ENCODE data around the gene MIPEP.

GRCh38 chr13:23868521-23868920 is 20.7 kb downstream of the MIPEP start:
- TF ChIP-seq, protein P1, sequence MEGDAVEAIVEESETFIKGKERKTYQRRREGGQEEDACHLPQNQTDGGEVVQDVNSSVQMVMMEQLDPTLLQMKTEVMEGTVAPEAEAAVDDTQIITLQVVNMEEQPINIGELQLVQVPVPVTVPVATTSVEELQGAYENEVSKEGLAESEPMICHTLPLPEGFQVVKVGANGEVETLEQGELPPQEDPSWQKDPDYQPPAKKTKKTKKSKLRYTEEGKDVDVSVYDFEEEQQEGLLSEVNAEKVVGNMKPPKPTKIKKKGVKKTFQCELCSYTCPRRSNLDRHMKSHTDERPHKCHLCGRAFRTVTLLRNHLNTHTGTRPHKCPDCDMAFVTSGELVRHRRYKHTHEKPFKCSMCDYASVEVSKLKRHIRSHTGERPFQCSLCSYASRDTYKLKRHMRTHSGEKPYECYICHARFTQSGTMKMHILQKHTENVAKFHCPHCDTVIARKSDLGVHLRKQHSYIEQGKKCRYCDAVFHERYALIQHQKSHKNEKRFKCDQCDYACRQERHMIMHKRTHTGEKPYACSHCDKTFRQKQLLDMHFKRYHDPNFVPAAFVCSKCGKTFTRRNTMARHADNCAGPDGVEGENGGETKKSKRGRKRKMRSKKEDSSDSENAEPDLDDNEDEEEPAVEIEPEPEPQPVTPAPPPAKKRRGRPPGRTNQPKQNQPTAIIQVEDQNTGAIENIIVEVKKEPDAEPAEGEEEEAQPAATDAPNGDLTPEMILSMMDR (IDR thresholded peaks at IDR 0.05) = no peak
- TF ChIP-seq POLR2A (IDR thresholded peaks at IDR 0.05) = no peak
- no peak for TF ChIP-seq POLR2AphosphoS5 (IDR thresholded peaks at IDR 0.05)

Measured in breast epithelium (tissue), 3 donors.